HTR-8/SVneo (cell line): ENCODE results near the gene GOLGA1.
"Not testable (repeated sequence)": the region's sequence is repeated elsewhere in the genome, so short reads cannot be mapped to it uniquely, and the experiment has no call there.

Experiments
- DNase-seq: peaks from one replicate; pipeline ENCODE4 v3.0.0; 2011; ENCODE audit warnings: low spot score, mixed read lengths; ENCODE audit not compliant: insufficient read length
- FAIRE-seq: peaks from 2 replicates; lab custom pipeline; 2011; peaks lifted over from hg19 to GRCh38; lab: Jason Lieb, UNC

Gene GOLGA1

DNA sequence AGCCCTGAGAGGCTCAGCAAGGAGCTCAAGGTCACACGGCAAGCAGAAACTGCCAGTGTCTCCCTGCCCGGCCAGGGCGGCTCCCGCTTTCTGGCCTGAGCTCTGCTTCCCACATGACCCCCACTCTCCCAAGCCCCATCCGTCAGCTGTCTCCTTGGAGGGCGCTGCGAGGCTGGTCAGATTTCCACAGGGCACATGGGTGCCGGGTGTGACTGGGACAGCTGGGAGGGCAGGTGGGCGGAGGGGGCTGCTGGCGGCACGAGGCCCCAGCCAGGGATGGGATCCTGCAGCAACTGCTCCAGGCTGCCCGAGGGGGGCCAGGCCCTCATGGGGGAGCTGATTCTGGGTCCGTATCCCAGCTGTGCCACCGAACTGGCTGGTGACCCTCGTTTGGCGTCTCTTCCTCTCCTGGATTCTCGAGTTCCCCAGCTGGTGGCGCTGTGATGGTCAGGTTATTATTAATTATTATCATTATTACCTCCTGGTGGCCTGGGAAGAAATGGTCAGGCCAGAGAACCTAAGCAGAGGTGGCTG is 100.5 kb downstream of the GOLGA1 start:
- DNase-seq = no peak
- no peak for FAIRE-seq

DNA sequence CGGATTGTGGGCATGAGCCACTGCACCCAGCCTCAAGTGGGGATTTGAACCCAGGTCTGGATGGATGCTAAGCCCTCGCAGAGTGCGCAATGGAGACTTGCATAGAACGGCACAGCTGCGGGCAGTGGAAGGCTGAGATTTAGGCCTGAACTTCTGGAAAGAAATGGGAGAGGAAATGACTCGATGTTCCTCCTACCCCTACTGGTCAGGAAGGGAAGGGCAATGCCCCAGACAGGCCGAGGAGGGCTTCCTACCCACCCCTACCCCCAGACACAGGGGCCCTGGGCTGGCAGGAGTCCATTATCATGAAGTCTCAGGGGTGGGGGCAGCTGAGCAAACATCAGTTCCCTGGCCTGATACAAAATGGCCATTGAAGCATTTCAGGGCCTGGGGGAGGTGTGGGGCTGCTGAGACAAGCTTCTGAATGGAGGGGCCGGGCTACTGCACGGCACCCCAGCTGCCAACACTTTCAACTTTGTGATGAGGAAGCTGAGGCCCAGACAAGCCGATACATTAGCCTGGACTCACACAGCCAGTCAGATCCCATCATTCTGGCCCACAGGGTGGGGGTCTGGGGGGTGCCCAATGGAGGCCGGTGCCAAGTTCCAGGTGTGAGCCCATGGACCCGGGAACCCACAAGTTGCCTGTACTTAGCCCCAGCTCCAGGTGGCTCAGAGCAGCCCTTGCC is 101.1 kb downstream of the GOLGA1 start:
- DNase-seq (no peak), FAIRE-seq (no peak)

GRCh38 chr9:124838567-124839275 is 102.2 kb downstream of the GOLGA1 start:
- not testable (repeated sequence) for FAIRE-seq, DNase-seq

DNA sequence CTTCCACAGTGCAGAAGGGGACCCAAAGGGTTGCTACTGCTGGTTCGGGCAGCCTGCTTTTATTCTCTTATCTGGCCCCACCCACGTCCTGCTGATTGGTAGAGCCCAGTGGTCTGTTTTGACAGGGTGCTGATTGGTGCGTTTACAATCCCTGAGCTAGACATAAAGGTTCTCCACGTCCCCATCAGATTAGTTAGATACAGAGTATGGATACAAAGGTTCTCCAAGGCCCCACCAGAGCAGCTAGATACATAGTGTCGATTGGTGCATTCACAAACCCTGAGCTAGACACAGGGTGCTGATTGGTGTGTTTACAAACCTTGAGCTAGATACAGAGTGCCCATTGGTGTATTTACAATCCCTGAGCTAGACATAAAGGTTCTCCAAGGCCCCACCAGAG is 102.8 kb downstream of the GOLGA1 start:
- not testable (repeated sequence) for FAIRE-seq, DNase-seq

DNA sequence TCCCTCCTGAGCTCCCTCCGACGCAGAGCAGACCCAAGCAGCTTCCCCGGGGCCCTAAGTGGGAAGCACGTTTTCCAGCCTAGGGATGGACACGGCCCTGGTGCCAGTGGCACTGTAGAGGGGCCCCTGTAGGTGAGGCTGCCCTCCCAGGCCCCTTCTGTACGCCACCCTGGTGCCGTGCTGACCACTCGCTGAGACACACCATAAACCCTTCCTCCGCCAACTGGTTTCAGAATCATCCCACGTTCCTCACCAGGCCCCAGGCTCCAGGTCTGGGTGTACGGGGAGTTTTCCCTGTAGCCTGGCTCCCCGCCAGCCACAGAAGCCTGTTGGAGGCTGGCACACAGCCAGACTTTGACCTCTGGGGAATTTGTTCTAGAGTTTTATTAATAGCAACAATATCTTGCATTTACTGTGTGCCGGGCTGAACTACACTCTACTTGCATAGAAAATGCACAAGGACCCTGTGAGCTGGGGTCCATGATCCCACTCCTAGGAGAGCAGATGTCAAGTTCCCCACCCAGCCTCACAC is 105.8 kb downstream of the GOLGA1 start:
- FAIRE-seq = no peak
- DNase-seq = no peak

DNA sequence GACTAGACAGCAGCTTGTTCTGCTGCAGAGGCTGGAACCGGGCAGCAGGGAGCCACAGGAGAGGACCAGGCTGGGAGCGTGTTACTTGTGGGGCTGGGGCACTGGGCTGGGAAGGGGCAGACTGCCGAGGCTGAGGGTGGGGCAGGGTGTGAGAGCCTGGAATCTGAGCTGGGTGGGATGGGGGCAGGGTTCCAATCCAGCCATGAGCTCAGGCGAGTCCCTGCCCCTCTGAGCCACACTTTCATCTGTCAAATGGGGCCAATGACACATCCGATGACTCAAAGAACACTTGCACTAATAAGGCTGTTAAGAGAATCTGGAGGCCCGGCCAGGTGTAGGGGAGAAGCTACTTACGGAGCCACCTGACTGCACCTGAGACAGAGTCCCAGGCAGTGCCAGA is 106.3 kb downstream of the GOLGA1 start:
- no peak for FAIRE-seq
- no peak for DNase-seq

- FAIRE-seq (no peak), DNase-seq (no peak)
Observed at GRCh38 chr9:124831642-124832364, 109.1 kb downstream of the GOLGA1 start.

- FAIRE-seq (no peak), DNase-seq (no peak)
Observed at GRCh38 chr9:124830593-124830992, 110.3 kb downstream of the GOLGA1 start.

DNA sequence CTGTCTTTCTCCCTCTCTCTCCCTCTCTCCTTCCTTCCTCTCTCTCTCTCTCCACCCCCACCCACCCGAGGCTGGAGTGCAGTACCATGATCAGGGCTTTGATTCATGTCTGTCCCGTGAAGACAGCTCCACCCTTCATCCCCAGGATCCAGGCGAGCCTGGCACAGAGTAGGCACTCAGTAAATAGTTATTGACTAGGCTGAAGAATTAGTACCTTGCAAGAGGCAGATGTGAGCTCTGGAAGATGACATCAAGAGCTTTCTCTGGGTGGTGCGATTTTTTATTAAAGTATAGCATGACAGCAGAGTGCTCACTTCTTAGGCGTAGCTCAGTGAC is 111.6 kb downstream of the GOLGA1 start:
- DNase-seq (no peak), FAIRE-seq (no peak)

DNA sequence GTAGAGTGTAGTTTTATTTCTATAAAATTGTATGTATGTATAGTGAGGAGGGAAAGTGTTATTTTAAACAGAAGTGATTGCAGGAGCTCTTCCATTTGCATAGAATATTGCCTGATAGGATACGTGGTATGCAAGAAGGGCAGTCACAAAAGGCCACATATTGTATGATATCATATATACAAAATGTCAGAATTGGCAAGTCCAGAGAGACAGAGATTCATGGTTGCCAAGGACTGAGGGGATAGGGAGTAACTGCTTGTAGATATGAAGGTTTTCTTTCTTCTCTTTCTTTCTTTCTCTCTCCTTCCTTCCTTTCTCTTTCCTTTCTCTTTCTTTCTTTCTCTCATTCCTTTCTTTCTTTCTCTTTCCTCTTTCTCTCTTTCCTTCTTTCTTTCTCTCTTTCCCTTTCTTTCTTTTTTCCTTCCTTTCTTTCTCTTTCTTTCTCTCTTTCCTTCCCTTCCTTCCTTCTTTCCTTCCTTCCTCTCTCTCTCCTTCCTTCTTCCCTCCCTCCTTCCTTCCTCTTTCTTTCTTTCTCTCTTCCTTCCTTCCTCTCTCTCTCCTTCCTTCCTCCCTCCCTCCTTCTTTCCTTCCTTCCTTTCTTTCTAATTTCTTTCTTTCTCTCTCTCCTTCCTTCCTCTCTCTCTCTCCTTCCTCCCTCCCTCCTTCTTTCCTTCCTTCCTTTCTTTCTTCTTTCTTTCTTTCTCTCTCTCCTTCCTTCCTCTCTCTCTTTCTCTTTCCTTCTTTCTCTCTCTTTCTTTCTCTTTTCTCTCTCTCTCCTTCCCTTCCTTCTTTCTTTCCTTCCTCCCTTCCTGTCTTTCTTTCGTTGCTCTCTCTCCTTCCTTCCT is 112.2 kb downstream of the GOLGA1 start:
- FAIRE-seq = no peak
- no peak for DNase-seq
